HL-60 (cell line): Measurements from ENCODE around the gene IL1R1.

Experiments
- DNase-seq, 2 experiments: peaks; one replicate each; pipeline ENCODE4 v3.0.0-alpha.2; 2010 to 2020; ENCODE audit warnings: low read depth in 1 of 2, low spot score in 1 of 2
- H3K27ac ChIP-seq: fragments of 250-450 bp; sonication (Bioruptor Pico); replicated peaks from 2 replicates; pipeline ENCODE4 v1.5.1; 2020; ENCODE audit warnings: mild to moderate bottlenecking, moderate library complexity
- H3K27me3 ChIP-seq: fragments of 250-450 bp; sonication (Bioruptor Pico); 2 replicates; pipeline ENCODE4 v1.5.1; 2021; ENCODE audit warnings: mild to moderate bottlenecking, moderate library complexity; ENCODE audit not compliant: insufficient read depth, poor library complexity, severe bottlenecking
- H3K4me3 ChIP-seq: replicated peaks from 2 replicates; pipeline ENCODE4 v1.5.1; 2011; ENCODE audit warnings: mild to moderate bottlenecking, control low read depth, low read length; ENCODE audit not compliant: insufficient read depth
- CTCF ChIP-seq: IDR thresholded peaks from one replicate; pipeline ENCODE4 v1.5.1; 2011; ENCODE audit warnings: low read length, control low read depth, inconsistent platforms; ENCODE audit not compliant: insufficient read depth
- GABPA ChIP-seq: IDR thresholded peaks from 2 replicates; pipeline ENCODE4 v1.6.1; 2012; ENCODE audit warnings: low read depth
- POLR2AphosphoS5 ChIP-seq: IDR thresholded peaks from 2 replicates; pipeline ENCODE4 v1.6.1; 2012; ENCODE audit warnings: low read depth
- REST ChIP-seq: IDR thresholded peaks from 2 replicates; pipeline ENCODE4 v1.6.1; 2012; ENCODE audit warnings: low read depth; ENCODE audit not compliant: insufficient replicate concordance
- SPI1 ChIP-seq: IDR thresholded peaks from 2 replicates; pipeline ENCODE4 v1.6.1; 2012; ENCODE audit warnings: low read depth, mild to moderate bottlenecking, borderline replicate concordance

The IL1R1 gene

GRCh38 chr2:102149243-102149642 is 6.7 kb downstream of the IL1R1 start:
- Histone ChIP-seq H3K27ac (no peak overlapping the region), H3K27me3 (no peaks in the 10 kb centered on the region), H3K4me3 (no peak overlapping the region)
- DNase-seq, result no peak
- TF ChIP-seq REST (no peak), POLR2AphosphoS5 (no peak), SPI1 (no peak), CTCF (no peak), GABPA (no peak)

- Histone ChIP-seq H3K27me3 (no peaks in the 10 kb centered on the region), H3K27ac (no peak overlapping the region), H3K4me3 (no peak overlapping the region)
- DNase-seq, result no peak
- TF ChIP-seq CTCF, result no peak
- TF ChIP-seq REST, result no peak
- TF ChIP-seq POLR2AphosphoS5, result no peak
- no peak for TF ChIP-seq SPI1
- TF ChIP-seq GABPA, result no peak
These were observed 7.3 kb downstream of the IL1R1 start for GRCh38 chr2:102149644-102150455.

GRCh38 chr2:102154364-102154763 is 11.8 kb downstream of the IL1R1 start:
- H3K27ac ChIP-seq, result no peak overlapping the region
- H3K4me3 ChIP-seq, result no peak overlapping the region
- no peaks in the 10 kb centered on the region for H3K27me3 ChIP-seq
- no peak for TF ChIP-seq REST
- TF ChIP-seq SPI1, result no peak
- TF ChIP-seq POLR2AphosphoS5, result no peak
- TF ChIP-seq CTCF, result no peak
- TF ChIP-seq GABPA, result no peak
- no peak for DNase-seq
